ENCODE measurements around the gene FAM162B. TPM values are rescaled to one million over a fixed set of nuclear protein-coding genes. Genes with fewer than 3 reads are reported as not detected.

Gene FAM162B
- total RNA-seq, 2 experiments from 2014 or later = not detected

DNA sequence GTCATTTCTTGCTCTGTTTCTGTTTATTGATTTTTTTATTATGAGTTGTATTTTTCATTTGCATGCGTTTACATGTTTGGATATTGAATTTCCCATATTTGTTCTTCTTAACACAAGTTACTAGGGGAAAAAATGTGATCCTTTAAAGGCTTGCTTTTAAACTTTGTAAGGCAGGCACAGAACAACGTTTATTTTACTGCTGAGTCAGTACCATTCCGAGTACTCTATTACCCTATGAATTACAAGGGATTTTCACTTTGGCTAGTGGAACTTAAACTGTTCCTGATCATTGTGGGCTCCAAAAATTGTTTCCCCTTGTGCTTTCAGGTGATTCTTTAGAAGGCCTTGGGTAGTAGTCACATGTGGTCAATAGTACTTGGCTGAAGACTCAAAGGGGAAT lies 28.5 kb downstream of the FAM162B start:
- Histone ChIP-seq H3K79me2 (ENCODE audit: insufficient read depth, low read depth, low read length) (no peaks in the 10 kb centered on the region), H3K4me3 (ENCODE audit: low read depth, low read length, poor library complexity, severe bottlenecking) (no peak overlapping the region), H3K4me1 (ENCODE audit: insufficient read depth, low read length, poor library complexity, severe bottlenecking) (no peaks in the 10 kb centered on the region), H3K36me3 (ENCODE audit: insufficient read depth, low read length) (peaks cover 12% of the 10 kb centered on the region), H3K27ac (ENCODE audit: low read depth, low read length, poor library complexity, severe bottlenecking) (no peak overlapping the region), H3K9me2 (ENCODE audit: insufficient read depth, low read length) (no peaks in the 10 kb centered on the region), H4K20me1 (ENCODE audit: insufficient read depth, low read length) (no peaks in the 10 kb centered on the region), H3K9me3 (ENCODE audit: low read length) (no peaks in the 10 kb centered on the region), H3K4me2 (ENCODE audit: low read length) (no peak overlapping the region), H2AFZ (ENCODE audit: low read length) (no peak overlapping the region)
- CTCF ChIA-PET (ENCODE audit: unreplicated experiment) = no interaction called here
- no peak for TF ChIP-seq EZH2phosphoT487 (IDR thresholded peaks at IDR 0.05; ENCODE audit: borderline replicate concordance, low read depth, low read length)
- POLR2A ChIA-PET = no interaction called here
- DNase-seq (ENCODE audit: low spot score) = no peak
- intact Hi-C loops (cut with micrococcal nuclease; ENCODE audit: unreplicated experiment) = no loop called here
- BruUV-seq (replicated peaks) = no TSS peak

DNA sequence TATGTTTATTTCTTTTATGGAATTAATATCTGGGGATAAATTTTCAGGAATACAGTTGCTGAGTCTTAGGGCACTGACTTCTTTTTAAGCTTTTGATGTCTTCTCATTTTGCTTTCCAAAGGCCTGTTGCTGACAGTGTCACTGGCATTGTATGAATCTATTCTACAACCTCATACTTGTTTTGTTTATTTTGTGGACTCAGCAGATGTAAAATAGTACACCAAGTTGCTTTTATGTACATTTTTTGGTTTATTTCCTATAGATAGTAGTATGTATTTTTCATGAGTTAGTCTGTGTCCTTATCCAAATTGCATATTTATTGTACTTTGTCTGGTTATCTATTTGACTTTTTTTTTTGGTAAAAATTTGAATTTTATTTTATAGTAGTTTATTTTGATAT lies 35.0 kb downstream of the FAM162B start:
- Histone ChIP-seq H3K9me2 (ENCODE audit: insufficient read depth, low read length) (no peaks in the 10 kb centered on the region), H3K79me2 (ENCODE audit: insufficient read depth, low read depth, low read length) (no peaks in the 10 kb centered on the region), H3K36me3 (ENCODE audit: insufficient read depth, low read length) (peaks cover 60% of the 10 kb centered on the region), H3K4me3 (ENCODE audit: low read depth, low read length, poor library complexity, severe bottlenecking) (no peak overlapping the region), H4K20me1 (ENCODE audit: insufficient read depth, low read length) (no peaks in the 10 kb centered on the region), H2AFZ (ENCODE audit: low read length) (no peak overlapping the region), H3K4me2 (ENCODE audit: low read length) (no peak overlapping the region), H3K4me1 (ENCODE audit: insufficient read depth, low read length, poor library complexity, severe bottlenecking) (no peaks in the 10 kb centered on the region), H3K27ac (ENCODE audit: low read depth, low read length, poor library complexity, severe bottlenecking) (no peak overlapping the region), H3K9me3 (ENCODE audit: low read length) (no peaks in the 10 kb centered on the region)
- no TSS peak for BruUV-seq (replicated peaks)
- intact Hi-C loops (cut with micrococcal nuclease; ENCODE audit: unreplicated experiment) = no loop called here
- no peak for DNase-seq (ENCODE audit: low spot score)
- POLR2A ChIA-PET = interaction anchor here (0.7 kb wide), 1 partner anchor 7 kb away, joined by 4 read pairs; no protein-coding TSS in a partner anchor
- CTCF ChIA-PET (ENCODE audit: unreplicated experiment) = no interaction called here
- TF ChIP-seq, protein P1, sequence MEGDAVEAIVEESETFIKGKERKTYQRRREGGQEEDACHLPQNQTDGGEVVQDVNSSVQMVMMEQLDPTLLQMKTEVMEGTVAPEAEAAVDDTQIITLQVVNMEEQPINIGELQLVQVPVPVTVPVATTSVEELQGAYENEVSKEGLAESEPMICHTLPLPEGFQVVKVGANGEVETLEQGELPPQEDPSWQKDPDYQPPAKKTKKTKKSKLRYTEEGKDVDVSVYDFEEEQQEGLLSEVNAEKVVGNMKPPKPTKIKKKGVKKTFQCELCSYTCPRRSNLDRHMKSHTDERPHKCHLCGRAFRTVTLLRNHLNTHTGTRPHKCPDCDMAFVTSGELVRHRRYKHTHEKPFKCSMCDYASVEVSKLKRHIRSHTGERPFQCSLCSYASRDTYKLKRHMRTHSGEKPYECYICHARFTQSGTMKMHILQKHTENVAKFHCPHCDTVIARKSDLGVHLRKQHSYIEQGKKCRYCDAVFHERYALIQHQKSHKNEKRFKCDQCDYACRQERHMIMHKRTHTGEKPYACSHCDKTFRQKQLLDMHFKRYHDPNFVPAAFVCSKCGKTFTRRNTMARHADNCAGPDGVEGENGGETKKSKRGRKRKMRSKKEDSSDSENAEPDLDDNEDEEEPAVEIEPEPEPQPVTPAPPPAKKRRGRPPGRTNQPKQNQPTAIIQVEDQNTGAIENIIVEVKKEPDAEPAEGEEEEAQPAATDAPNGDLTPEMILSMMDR (conservative IDR thresholded peaks at IDR 0.05; ENCODE audit: low read length) = no peak
- TF ChIP-seq EZH2phosphoT487 (IDR thresholded peaks at IDR 0.05; ENCODE audit: borderline replicate concordance, low read depth, low read length) = no peak

DNA sequence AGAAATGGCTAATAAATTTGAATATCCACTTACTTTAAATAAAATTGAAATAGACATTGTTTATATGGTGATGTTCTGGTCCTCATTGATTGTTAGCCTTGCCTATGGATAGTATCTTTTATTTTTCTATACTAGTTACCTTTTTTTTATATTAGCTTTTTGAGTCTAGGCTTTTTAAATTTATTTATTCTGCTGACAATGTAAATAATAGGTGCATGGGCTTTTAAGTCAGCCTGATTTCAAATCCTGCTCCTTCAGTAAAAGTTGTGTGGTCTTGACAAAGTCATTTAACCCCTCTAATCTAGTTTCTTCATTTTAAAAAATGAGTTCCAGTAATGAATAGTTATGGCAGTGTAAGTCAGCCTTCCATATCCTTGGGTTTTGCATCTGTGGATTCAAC lies 38.6 kb downstream of the FAM162B start:
- TF ChIP-seq, protein P1 (conservative IDR thresholded peaks at IDR 0.05; ENCODE audit: low read length) = no peak
- TF ChIP-seq EZH2phosphoT487 (IDR thresholded peaks at IDR 0.05; ENCODE audit: borderline replicate concordance, low read depth, low read length) = no peak
- POLR2A ChIA-PET = interaction anchor here (0.9 to 1.5 kb wide), 2 partner anchors 11 to 16 kb away, joined by 4 read pairs; no protein-coding TSS in a partner anchor
- Histone ChIP-seq H3K27ac (ENCODE audit: low read depth, low read length, poor library complexity, severe bottlenecking) (no peak overlapping the region), H4K20me1 (ENCODE audit: insufficient read depth, low read length) (no peaks in the 10 kb centered on the region), H3K9me2 (ENCODE audit: insufficient read depth, low read length) (no peaks in the 10 kb centered on the region), H3K4me1 (ENCODE audit: insufficient read depth, low read length, poor library complexity, severe bottlenecking) (no peaks in the 10 kb centered on the region), H3K9me3 (ENCODE audit: low read length) (no peaks in the 10 kb centered on the region), H3K79me2 (ENCODE audit: insufficient read depth, low read depth, low read length) (no peaks in the 10 kb centered on the region), H3K36me3 (ENCODE audit: insufficient read depth, low read length) (peaks cover 76% of the 10 kb centered on the region), H3K4me3 (ENCODE audit: low read depth, low read length, poor library complexity, severe bottlenecking) (no peak overlapping the region), H3K4me2 (ENCODE audit: low read length) (no peak overlapping the region), H2AFZ (ENCODE audit: low read length) (no peak overlapping the region)
- CTCF ChIA-PET (ENCODE audit: unreplicated experiment) = no interaction called here
- no TSS peak for BruUV-seq (replicated peaks)
- no peak for DNase-seq (ENCODE audit: low spot score)
- intact Hi-C loops (cut with micrococcal nuclease; ENCODE audit: unreplicated experiment) = no loop called here

All from OCI-LY7 (cell line).